ENCODE measurements around the gene ETDC.
"Not testable (repeated sequence)": the region's sequence is repeated elsewhere in the genome, so short reads cannot be mapped to it uniquely, and the experiment has no call there.

ETDC gene

DNA sequence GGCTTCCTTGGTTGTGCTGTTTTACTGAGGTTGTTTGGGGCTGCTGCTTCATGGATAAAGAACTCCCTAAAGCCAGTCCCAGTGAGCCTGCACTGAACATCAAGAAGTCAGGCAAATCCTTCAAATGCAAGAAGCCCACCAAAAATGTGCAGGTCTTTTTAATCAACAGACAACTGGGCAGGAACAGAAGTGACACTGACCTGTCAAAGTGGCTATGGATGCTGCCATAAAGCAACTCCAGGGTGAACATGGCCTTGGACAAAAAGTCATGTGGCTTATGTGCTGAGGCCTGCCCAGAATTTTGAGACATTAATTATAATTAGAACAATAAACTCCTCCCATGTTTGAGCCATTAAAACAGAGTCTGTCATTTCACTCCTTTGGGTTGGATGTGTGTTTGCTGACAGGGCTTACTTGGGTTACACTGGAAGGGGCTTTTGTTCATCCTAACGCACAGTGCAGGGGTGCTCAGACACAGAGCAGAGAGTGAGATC, at the start of gene ETDC:
Gene ETDC (plus strand): TSS at position 51 of the 494 bp plus-strand sequence. CDS start 0 bp downstream, at position 51.
- no peaks in the 10 kb centered on the region for H3K4me1 ChIP-seq (ENCODE audit: insufficient read depth, low read length, poor library complexity, severe bottlenecking)
- TF ChIP-seq EZH2phosphoT487 (IDR thresholded peaks at IDR 0.05; ENCODE audit: borderline replicate concordance), result no peak
- TF ChIP-seq, protein P1, sequence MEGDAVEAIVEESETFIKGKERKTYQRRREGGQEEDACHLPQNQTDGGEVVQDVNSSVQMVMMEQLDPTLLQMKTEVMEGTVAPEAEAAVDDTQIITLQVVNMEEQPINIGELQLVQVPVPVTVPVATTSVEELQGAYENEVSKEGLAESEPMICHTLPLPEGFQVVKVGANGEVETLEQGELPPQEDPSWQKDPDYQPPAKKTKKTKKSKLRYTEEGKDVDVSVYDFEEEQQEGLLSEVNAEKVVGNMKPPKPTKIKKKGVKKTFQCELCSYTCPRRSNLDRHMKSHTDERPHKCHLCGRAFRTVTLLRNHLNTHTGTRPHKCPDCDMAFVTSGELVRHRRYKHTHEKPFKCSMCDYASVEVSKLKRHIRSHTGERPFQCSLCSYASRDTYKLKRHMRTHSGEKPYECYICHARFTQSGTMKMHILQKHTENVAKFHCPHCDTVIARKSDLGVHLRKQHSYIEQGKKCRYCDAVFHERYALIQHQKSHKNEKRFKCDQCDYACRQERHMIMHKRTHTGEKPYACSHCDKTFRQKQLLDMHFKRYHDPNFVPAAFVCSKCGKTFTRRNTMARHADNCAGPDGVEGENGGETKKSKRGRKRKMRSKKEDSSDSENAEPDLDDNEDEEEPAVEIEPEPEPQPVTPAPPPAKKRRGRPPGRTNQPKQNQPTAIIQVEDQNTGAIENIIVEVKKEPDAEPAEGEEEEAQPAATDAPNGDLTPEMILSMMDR (conservative IDR thresholded peaks at IDR 0.05; ENCODE audit: low read length), result no peak
- H3K4me3 ChIP-seq (ENCODE audit: low read length, poor library complexity, severe bottlenecking), result no peak within 1 kb of the TSS
- H3K9ac ChIP-seq (ENCODE audit: low read depth, low read length, poor library complexity, severe bottlenecking), result no peak within 1 kb of the TSS
- H3K79me2 ChIP-seq (ENCODE audit: insufficient read depth, low read length), result no peaks in the 10 kb centered on the region
- H3K9me3 ChIP-seq (ENCODE audit: insufficient read depth, low read depth, low read length), result no peaks in the 10 kb centered on the region
- no peaks in the 10 kb centered on the region for H3K36me3 ChIP-seq (ENCODE audit: insufficient read depth, low read length)
- no peaks in the 10 kb centered on the region for H3K9me2 ChIP-seq (replicated peaks; ENCODE audit: low read depth, low read length)
- no peaks in the 10 kb centered on the region for H3K27me3 ChIP-seq (ENCODE audit: insufficient read depth, low read length, poor library complexity, severe bottlenecking)
- H2AFZ ChIP-seq (ENCODE audit: low read length), result no peak within 1 kb of the TSS
- H3K4me2 ChIP-seq (ENCODE audit: low read depth, low read length, poor library complexity, severe bottlenecking), result no peak within 1 kb of the TSS
- H4K20me1 ChIP-seq (ENCODE audit: insufficient read depth, low read length, poor library complexity, severe bottlenecking), result no peaks in the 10 kb centered on the region
- no peaks in the 10 kb centered on the region for H3F3A ChIP-seq (ENCODE audit: low read depth)

DNA sequence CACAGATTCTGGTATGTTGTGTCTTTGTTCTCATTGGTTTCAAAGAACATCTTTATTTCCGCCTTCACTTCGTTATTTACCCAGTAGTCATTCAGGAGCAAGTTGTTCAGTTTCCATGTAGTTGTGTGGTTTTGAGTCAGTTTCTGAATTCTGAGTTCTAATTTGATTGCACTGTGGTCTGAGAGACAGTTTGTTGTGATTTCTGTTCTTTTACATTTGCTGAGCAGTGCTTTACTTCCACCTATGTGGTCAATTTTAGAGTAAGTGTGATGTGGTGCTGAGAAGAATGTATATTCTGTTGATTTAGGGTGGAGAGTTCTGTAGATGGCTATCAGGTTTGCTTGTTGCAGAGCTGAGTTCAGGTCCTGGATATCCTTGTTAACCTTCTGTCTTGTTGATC, 48.3 kb upstream of the ETDC start:
- H3K9me2 ChIP-seq (replicated peaks; ENCODE audit: low read depth, low read length); H4K20me1 ChIP-seq (ENCODE audit: insufficient read depth, low read length, poor library complexity, severe bottlenecking); H3K4me3 ChIP-seq (ENCODE audit: low read length, poor library complexity, severe bottlenecking); H3K9ac ChIP-seq (ENCODE audit: low read depth, low read length, poor library complexity, severe bottlenecking); H3K4me2 ChIP-seq (ENCODE audit: low read depth, low read length, poor library complexity, severe bottlenecking); H3K27me3 ChIP-seq (ENCODE audit: insufficient read depth, low read length, poor library complexity, severe bottlenecking); H3K4me1 ChIP-seq (ENCODE audit: insufficient read depth, low read length, poor library complexity, severe bottlenecking); H3K9me3 ChIP-seq (ENCODE audit: insufficient read depth, low read depth, low read length); H3K36me3 ChIP-seq (ENCODE audit: insufficient read depth, low read length); H3F3A ChIP-seq (ENCODE audit: low read depth); H3K79me2 ChIP-seq (ENCODE audit: insufficient read depth, low read length); H2AFZ ChIP-seq (ENCODE audit: low read length): not testable (repeated sequence)

DNA sequence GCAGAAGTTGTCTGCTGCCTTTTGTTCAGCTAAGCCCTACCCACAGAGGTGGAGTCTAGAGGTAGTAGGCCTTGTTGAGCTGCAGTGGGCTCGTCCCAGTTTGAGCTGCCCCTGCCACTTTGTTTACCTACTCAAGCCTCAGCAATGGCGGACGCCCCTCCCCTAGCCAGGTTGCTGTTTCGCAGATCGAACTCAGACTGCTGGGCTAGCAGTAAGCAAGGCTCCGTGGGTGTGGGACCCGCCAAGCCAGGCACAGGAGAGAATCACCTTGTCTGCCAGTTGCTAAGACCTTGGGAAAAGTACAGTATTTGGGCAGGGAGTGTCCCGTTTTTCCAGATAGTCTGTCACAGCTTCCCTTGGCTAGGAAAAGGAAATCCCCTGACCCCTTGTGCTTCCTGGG, 45.9 kb upstream of the ETDC start:
- not testable (repeated sequence) for H3K9ac ChIP-seq (ENCODE audit: low read depth, low read length, poor library complexity, severe bottlenecking); H3F3A ChIP-seq (ENCODE audit: low read depth); H2AFZ ChIP-seq (ENCODE audit: low read length); H3K27me3 ChIP-seq (ENCODE audit: insufficient read depth, low read length, poor library complexity, severe bottlenecking); H3K4me3 ChIP-seq (ENCODE audit: low read length, poor library complexity, severe bottlenecking); H3K79me2 ChIP-seq (ENCODE audit: insufficient read depth, low read length); H3K36me3 ChIP-seq (ENCODE audit: insufficient read depth, low read length); H3K9me3 ChIP-seq (ENCODE audit: insufficient read depth, low read depth, low read length); H4K20me1 ChIP-seq (ENCODE audit: insufficient read depth, low read length, poor library complexity, severe bottlenecking); H3K4me1 ChIP-seq (ENCODE audit: insufficient read depth, low read length, poor library complexity, severe bottlenecking); H3K9me2 ChIP-seq (replicated peaks; ENCODE audit: low read depth, low read length); H3K4me2 ChIP-seq (ENCODE audit: low read depth, low read length, poor library complexity, severe bottlenecking)

DNA sequence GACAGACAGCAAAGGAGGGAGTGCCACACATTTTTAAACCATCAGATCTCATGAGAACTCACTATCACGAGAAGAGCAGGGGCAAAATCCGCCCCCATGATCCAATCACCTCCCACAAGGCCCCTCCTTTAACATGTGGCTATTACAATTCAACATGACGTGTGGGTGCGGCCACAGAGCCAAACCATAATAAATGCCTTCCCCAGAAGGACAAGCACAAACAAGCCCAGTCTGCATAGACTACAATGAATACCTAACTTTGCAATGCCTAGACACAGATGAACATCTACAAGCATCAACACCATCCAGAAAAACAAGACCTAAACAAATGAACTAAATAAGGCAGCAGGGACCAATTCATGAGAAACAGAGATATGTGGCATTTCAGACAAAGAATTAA, 45.1 kb upstream of the ETDC start:
- Histone ChIP-seq H3K9me3 (ENCODE audit: insufficient read depth, low read depth, low read length) (no peaks in the 10 kb centered on the region), H3K79me2 (ENCODE audit: insufficient read depth, low read length) (no peaks in the 10 kb centered on the region), H3K9me2 (replicated peaks; ENCODE audit: low read depth, low read length) (no peaks in the 10 kb centered on the region), H3K4me2 (ENCODE audit: low read depth, low read length, poor library complexity, severe bottlenecking) (no peak overlapping the region), H2AFZ (ENCODE audit: low read length) (no peak overlapping the region), H3K36me3 (ENCODE audit: insufficient read depth, low read length) (no peaks in the 10 kb centered on the region), H3F3A (ENCODE audit: low read depth) (no peaks in the 10 kb centered on the region), H3K27me3 (ENCODE audit: insufficient read depth, low read length, poor library complexity, severe bottlenecking) (no peaks in the 10 kb centered on the region), H3K9ac (ENCODE audit: low read depth, low read length, poor library complexity, severe bottlenecking) (no peak overlapping the region), H3K4me1 (ENCODE audit: insufficient read depth, low read length, poor library complexity, severe bottlenecking) (no peaks in the 10 kb centered on the region), H4K20me1 (ENCODE audit: insufficient read depth, low read length, poor library complexity, severe bottlenecking) (no peaks in the 10 kb centered on the region), H3K4me3 (ENCODE audit: low read length, poor library complexity, severe bottlenecking) (no peak overlapping the region)
- TF ChIP-seq, protein P1 (conservative IDR thresholded peaks at IDR 0.05; ENCODE audit: low read length), result no peak
- TF ChIP-seq EZH2phosphoT487 (IDR thresholded peaks at IDR 0.05; ENCODE audit: borderline replicate concordance), result no peak

All from Loucy (cell line).